Naive thymus-derived CD4-positive, alpha-beta T cell (primary cell): ENCODE data around the gene ANKLE1. TPM values are rescaled to one million over a fixed set of nuclear protein-coding genes. Genes with fewer than 3 reads are reported as not detected.
A peak's percentile ranks its signal among the peaks of the same experiment; 100 is the strongest.

Experiments used
- ATAC-seq: fragments of 150-1000 bp; cut with Tn5 transposase; 2 replicates; pipeline ENCODE4 v1.10.0; 2021; ENCODE audit warnings: mild to moderate bottlenecking, moderate library complexity
- CTCF ChIA-PET: fragments of 350-600 bp; sonication (Branson Sonifier 250); formaldehyde crosslinking; loops from one replicate; lab custom pipeline; 2021; ENCODE audit warnings: antibody characterized with exemption; lab: Charles Lee
- POLR2A ChIA-PET: fragments of 350-600 bp; sonication (Branson Sonifier 250); formaldehyde crosslinking; loops from one replicate; lab custom pipeline; 2021; ENCODE audit warnings: antibody characterized with exemption, inconsistent platforms; lab: Charles Lee
- DNase-seq, 9 donors: peaks; one replicate each; pipeline versions ENCODE4 v3.0.0 to v3.0.0-alpha.2; 2020 to 2022; ENCODE audit warnings: mixed read lengths in 1 of 9
- H3K27ac ChIP-seq: one replicate; pipeline ENCODE4 v1.7.0; 2013; ENCODE audit warnings: mild to moderate bottlenecking, low read depth, low read length, moderate library complexity
- H3K27me3 ChIP-seq, 2 donors: one replicate each; pipeline ENCODE4 v1.7.0; 2013; ENCODE audit warnings: low read length in 2 of 2, mild to moderate bottlenecking in 2 of 2, moderate library complexity in 2 of 2; ENCODE audit not compliant: control insufficient read depth in 2 of 2, insufficient read depth in 2 of 2
- H3K36me3 ChIP-seq, 3 experiments: 1 replicate in 2 of 3; 2 replicates in 1 of 3; pipeline ENCODE4 v1.7.0; 2013; ENCODE audit warnings: low read length in 3 of 3, mild to moderate bottlenecking in 3 of 3, moderate library complexity in 1 of 3; ENCODE audit not compliant: insufficient read depth in 3 of 3, control insufficient read depth in 2 of 3
- H3K4me1 ChIP-seq, 2 donors: one replicate each; pipeline ENCODE4 v1.7.0; 2013; ENCODE audit warnings: low read length in 2 of 2, mild to moderate bottlenecking in 2 of 2, moderate library complexity in 1 of 2; ENCODE audit not compliant: control insufficient read depth in 2 of 2, insufficient read depth in 2 of 2
- H3K4me3 ChIP-seq: 2 replicates; pipeline ENCODE4 v1.7.0; 2013; ENCODE audit warnings: mild to moderate bottlenecking, low read length
- H3K9me3 ChIP-seq, 3 experiments: 1 replicate in 2 of 3; 2 replicates in 1 of 3; pipeline ENCODE4 v1.7.0; 2013; ENCODE audit warnings: low read length in 3 of 3; ENCODE audit not compliant: control insufficient read depth in 2 of 3
- H3K27ac Mint-ChIP-seq, 9 donors: one replicate each; pipeline ENCODE4 v1.8.0; 2020 to 2022; ENCODE audit warnings: mixed read lengths in 9 of 9, mild to moderate bottlenecking in 8 of 9, moderate library complexity in 5 of 9, inconsistent platforms in 2 of 9
- H3K27me3 Mint-ChIP-seq, 5 donors: one replicate each; pipeline ENCODE4 v1.8.0; 2021 to 2022; ENCODE audit warnings: mixed read lengths in 5 of 5, mild to moderate bottlenecking in 1 of 5
- H3K36me3 Mint-ChIP-seq, 5 donors: one replicate each; pipeline ENCODE4 v1.8.0; 2020 to 2022; ENCODE audit warnings: mixed read lengths in 5 of 5, mild to moderate bottlenecking in 3 of 5, inconsistent platforms in 1 of 5
- H3K4me1 Mint-ChIP-seq, 7 donors: one replicate each; pipeline ENCODE4 v1.8.0; 2020 to 2022; ENCODE audit warnings: mixed read lengths in 7 of 7, mild to moderate bottlenecking in 3 of 7, inconsistent platforms in 1 of 7
- H3K4me3 Mint-ChIP-seq, 10 donors: one replicate each; pipeline ENCODE4 v1.8.0; 2020 to 2022; ENCODE audit warnings: mild to moderate bottlenecking in 10 of 10, mixed read lengths in 10 of 10, moderate library complexity in 6 of 10, inconsistent platforms in 2 of 10
- H3K9me3 Mint-ChIP-seq, 11 donors: one replicate each; pipeline ENCODE4 v1.8.0; 2020 to 2022; ENCODE audit warnings: mixed read lengths in 11 of 11, mild to moderate bottlenecking in 4 of 11, inconsistent platforms in 1 of 11, moderate library complexity in 1 of 11
- intact Hi-C, 2 donors: fragments of 100-400 bp; cut with micrococcal nuclease; formaldehyde crosslinking; loops; one replicate each; pipeline ENCODE4 v1.15.1; 2023
- polyA plus RNA-seq, 2 donors: library from polyadenylated mRNA; unstranded; fragments of 300-500 nt; fragmentation: Illumina TruSeq; gene quantifications; one replicate each; pipeline ENCODE4 v1.2.3, GENCODE V29; 2021
- total RNA-seq, 6 experiments: library from RNA in 5 of 6; stranded (reverse) in 5 of 6; gene quantifications; 1 replicate in 5 of 6; 2 replicates in 1 of 6; pipeline ENCODE4 v1.2.3 and lab custom pipeline; 2021 to 2026

Gene ANKLE1
- total and polyA plus RNA-seq, 7 experiments from 2014 or later, result 0.29 to 5.5 (median 3.2) TPM; not detected in 1

DNA sequence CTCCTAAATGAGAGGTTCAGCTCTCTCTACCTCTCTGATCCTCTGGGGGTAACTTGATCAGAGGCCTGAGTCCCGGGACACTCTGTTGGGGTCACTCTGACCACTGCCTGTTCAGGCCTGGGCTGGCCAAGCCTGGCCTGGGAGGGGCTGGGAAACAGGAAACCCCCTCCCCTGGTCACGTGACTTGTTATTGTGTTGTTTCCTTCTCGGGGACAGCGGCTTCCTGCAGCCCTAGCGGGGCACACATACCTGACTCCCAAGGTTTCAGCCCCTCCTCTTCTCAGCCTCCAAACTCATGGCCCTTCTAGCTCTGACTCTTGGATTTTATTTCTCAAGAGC is 17.1 kb upstream of the ANKLE1 start, which contains the start of gene USHBP1:
USHBP1 (minus strand) TSS at position 105 of the 339 bp plus-strand sequence. CDS start 446 bp downstream, outside the sequence.
- Histone ChIP-seq H3K27ac (no peak within 1 kb of the TSS), H3K27me3 (no peaks in the 10 kb centered on the region), H3K9me3 (no peaks in the 10 kb centered on the region), H3K4me3 (no peak within 1 kb of the TSS), H3K36me3 (peaks cover 0 to 6% (median 0%) of the 10 kb centered on the region in 3 experiments), H3K4me1 (peaks cover 6 to 18% of the 10 kb centered on the region in 2 donors)
- H3K27me3 Mint-ChIP-seq, result peaks cover 0 to 2% (median 0%) of the 10 kb centered on the region in 5 donors
- DNase-seq (no peak), ATAC-seq (no peak)
- peaks cover 13 to 32% (median 26%) of the 10 kb centered on the region in 7 donors for H3K4me1 Mint-ChIP-seq
- CTCF ChIA-PET, result interaction anchor here (1.1 to 1.5 kb wide), 4 partner anchors 16 to 192 kb away, joined by 3 to 5 read pairs (median 4); no protein-coding TSS in a partner anchor
- peak within 1 kb of the TSS in 2 of 10 donors; percentile 38 to 52 for H3K4me3 Mint-ChIP-seq
- intact Hi-C loops, result no loop called here
- POLR2A ChIA-PET, result interaction anchor here (1.0 to 1.8 kb wide), 4 partner anchors 19 to 50 kb away, joined by 3 to 6 read pairs (median 4); partner anchors contain the start of gene USE1
- peaks cover 0 to 4% (median 0%) of the 10 kb centered on the region in 11 donors for H3K9me3 Mint-ChIP-seq
- H3K27ac Mint-ChIP-seq, result peak within 1 kb of the TSS in 8 of 9 donors; percentile 0 to 82 (median 43)
- no peaks in the 10 kb centered on the region for H3K36me3 Mint-ChIP-seq

GRCh38 chr19:17266026-17266425 is 15.7 kb upstream of the ANKLE1 start:
- peaks cover 0 to 4% (median 0%) of the 10 kb centered on the region in 11 donors for H3K9me3 Mint-ChIP-seq
- intact Hi-C loops, result loop anchor here in 1 of 2 donors (2.0 kb wide), 2 partner anchors 19 to 31 kb away; no protein-coding TSS in a partner anchor
- DNase-seq (no peak), ATAC-seq (no peak)
- H3K27ac Mint-ChIP-seq, result peak overlapping the region in 2 of 9 donors; percentile 30 to 82
- Histone ChIP-seq H3K4me1 (peaks cover 6 to 18% of the 10 kb centered on the region in 2 donors), H3K27ac (no peak overlapping the region), H3K9me3 (no peaks in the 10 kb centered on the region), H3K27me3 (no peaks in the 10 kb centered on the region), H3K4me3 (no peak overlapping the region), H3K36me3 (peaks cover 0 to 13% (median under 1%) of the 10 kb centered on the region in 3 experiments)
- POLR2A ChIA-PET, result interaction anchor here (0.8 to 3.4 kb wide), 11 partner anchors 7 to 605 kb away, joined by 3 to 18 read pairs (median 6); partner anchors contain the start of genes OCEL1 and USE1
- H3K4me1 Mint-ChIP-seq, result peaks cover 8 to 31% (median 22%) of the 10 kb centered on the region in 7 donors
- peak overlapping the region in 1 of 10 donors; percentile 9 for H3K4me3 Mint-ChIP-seq
- H3K27me3 Mint-ChIP-seq, result peaks cover 0 to 2% (median 0%) of the 10 kb centered on the region in 5 donors
- CTCF ChIA-PET, result interaction anchor here (0.6 to 1.5 kb wide), 5 partner anchors 13 to 1057 kb away, joined by 3 to 5 read pairs (median 5); partner anchors contain the start of gene LSM4
- peaks cover 0 to 4% (median 0%) of the 10 kb centered on the region in 5 donors for H3K36me3 Mint-ChIP-seq

DNA sequence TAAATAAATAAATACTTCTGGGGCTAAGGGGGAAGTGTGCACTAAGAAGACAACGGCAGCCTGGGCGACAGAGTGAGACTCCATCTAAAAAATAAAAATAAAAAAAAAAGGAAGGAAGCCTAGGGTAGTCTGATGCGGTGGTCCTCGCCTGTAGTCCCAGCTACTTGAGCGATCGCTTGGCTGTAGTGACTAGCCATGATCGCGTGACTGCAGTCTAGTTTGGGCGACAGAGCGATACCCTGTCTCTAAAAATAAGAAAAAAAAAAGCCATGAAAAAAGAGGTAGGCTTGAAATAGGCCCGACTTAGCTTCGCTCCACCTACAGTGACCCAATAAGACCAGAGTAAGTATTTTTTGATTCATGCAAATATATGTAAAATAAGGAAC is 15.1 kb upstream of the ANKLE1 start:
- Mint-ChIP-seq H3K27me3 (peaks cover 0 to 2% (median 0%) of the 10 kb centered on the region in 5 donors), H3K4me3 (peak overlapping the region; percentile 68 to 92 (median 84)), H3K36me3 (peaks cover 0 to 7% (median 4%) of the 10 kb centered on the region in 5 donors), H3K27ac (peak overlapping the region; percentile 69 to 93 (median 82)), H3K4me1 (peaks cover 8 to 30% (median 22%) of the 10 kb centered on the region in 7 donors), H3K9me3 (peaks cover 0 to 4% (median 0%) of the 10 kb centered on the region in 11 donors)
- H3K27me3 ChIP-seq, result no peaks in the 10 kb centered on the region
- H3K9me3 ChIP-seq, result no peaks in the 10 kb centered on the region
- H3K4me1 ChIP-seq, result peaks cover 6 to 18% of the 10 kb centered on the region in 2 donors
- H3K4me3 ChIP-seq, result peak overlapping the region; percentile 38
- CTCF ChIA-PET, result interaction anchor here (0.6 to 1.4 kb wide), 9 partner anchors 13 to 1056 kb away, joined by 3 to 14 read pairs (median 4); partner anchors contain the start of genes LSM4 and MRPL34
- peaks cover 0 to 18% (median 6%) of the 10 kb centered on the region in 3 experiments for H3K36me3 ChIP-seq
- DNase-seq (no peak), ATAC-seq (no peak)
- H3K27ac ChIP-seq, result peak overlapping the region; percentile 48
- POLR2A ChIA-PET, result interaction anchor here (0.6 to 3.4 kb wide), 19 partner anchors 8 to 606 kb away, joined by 3 to 18 read pairs (median 6); partner anchors contain the start of genes DDA1, MVB12A, OCEL1 and USE1
- intact Hi-C loops, result loop anchor here in 1 of 2 donors (2.0 kb wide), 2 partner anchors 20 to 32 kb away; no protein-coding TSS in a partner anchor

DNA sequence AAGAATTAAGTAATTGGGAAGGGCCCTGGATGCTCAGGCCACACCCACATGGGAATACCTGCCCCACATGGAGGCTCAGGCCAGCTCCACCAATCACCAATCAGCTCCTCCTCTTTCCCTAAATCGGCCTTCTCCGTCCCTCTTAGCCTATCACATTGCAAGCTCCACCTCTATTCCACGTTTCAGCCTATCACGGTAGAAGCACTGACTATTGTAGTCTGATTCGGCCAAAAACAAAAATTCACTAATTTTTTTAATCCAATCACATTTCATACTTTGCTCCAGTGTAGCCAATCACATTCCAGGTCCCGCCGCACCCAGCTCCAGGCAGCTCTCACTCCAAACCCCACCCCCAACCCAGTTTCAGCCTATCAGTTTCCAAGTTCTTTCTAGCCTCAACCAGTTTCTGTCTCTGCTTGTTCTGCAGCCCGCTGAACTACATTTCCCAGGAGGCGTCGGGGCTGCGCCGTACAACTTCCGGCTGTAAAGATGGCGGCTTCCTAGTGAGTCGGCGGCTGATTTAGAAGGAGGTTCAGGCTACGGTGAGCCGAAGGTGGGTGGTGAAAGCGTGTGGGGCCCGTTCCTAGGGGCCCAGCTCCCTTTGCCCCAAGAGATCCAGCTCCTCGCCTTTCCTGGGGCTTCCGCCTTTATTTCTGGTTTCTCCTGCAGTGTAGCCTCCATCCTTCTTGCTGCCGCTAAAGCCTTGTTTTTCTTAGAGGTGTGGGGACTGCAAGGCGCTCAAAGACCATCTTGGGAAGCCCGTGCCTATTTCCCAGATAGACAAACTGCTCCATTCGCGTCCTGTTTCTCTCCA is 14.5 kb upstream of the ANKLE1 start, which contains the start of gene BABAM1:
BABAM1 (plus strand) TSS at position 469 of the 814 bp plus-strand sequence. CDS start 1,364 bp downstream, outside the sequence.
- peaks cover 8 to 30% (median 22%) of the 10 kb centered on the region in 7 donors for H3K4me1 Mint-ChIP-seq
- intact Hi-C loops, result loop anchor here (1.0 to 2.0 kb wide), 13 partner anchors 20 to 266 kb away; partner anchors contain the start of genes GTPBP3 (in 2 of the 2), HAUS8 (in 2 of the 2), MRPL34 (in 2 of the 2) and MYO9B (in 2 of the 2)
- peak within 1 kb of the TSS; percentile 76 for H3K27ac ChIP-seq
- peak; percentile 96 for ATAC-seq
- peaks cover 0 to 7% (median 4%) of the 10 kb centered on the region in 5 donors for H3K36me3 Mint-ChIP-seq
- H3K9me3 Mint-ChIP-seq, result peaks cover 0 to 4% (median 0%) of the 10 kb centered on the region in 11 donors
- H3K36me3 ChIP-seq, result peaks cover 0 to 24% (median 6%) of the 10 kb centered on the region in 3 experiments
- peaks cover 6 to 18% of the 10 kb centered on the region in 2 donors for H3K4me1 ChIP-seq
- ChIA-PET CTCF (interaction anchor here (0.6 to 1.4 kb wide), 8 partner anchors 12 to 143 kb away, joined by 3 to 14 read pairs (median 4); partner anchors contain the start of gene MRPL34), POLR2A (interaction anchor here (0.6 to 3.4 kb wide), 23 partner anchors 9 to 607 kb away, joined by 3 to 18 read pairs (median 4); partner anchors contain the start of genes DDA1, MVB12A, OCEL1 and PGLS)
- H3K27me3 Mint-ChIP-seq, result peaks cover 0 to 2% (median 0%) of the 10 kb centered on the region in 5 donors
- peak; percentile 69 to 99 (median 99) for DNase-seq
- H3K9me3 ChIP-seq, result no peaks in the 10 kb centered on the region
- H3K4me3 Mint-ChIP-seq, result peak within 1 kb of the TSS; percentile 68 to 92 (median 84)
- H3K27ac Mint-ChIP-seq, result peak within 1 kb of the TSS; percentile 69 to 93 (median 82)
- H3K27me3 ChIP-seq, result no peaks in the 10 kb centered on the region
- peak within 1 kb of the TSS; percentile 84 for H3K4me3 ChIP-seq

DNA sequence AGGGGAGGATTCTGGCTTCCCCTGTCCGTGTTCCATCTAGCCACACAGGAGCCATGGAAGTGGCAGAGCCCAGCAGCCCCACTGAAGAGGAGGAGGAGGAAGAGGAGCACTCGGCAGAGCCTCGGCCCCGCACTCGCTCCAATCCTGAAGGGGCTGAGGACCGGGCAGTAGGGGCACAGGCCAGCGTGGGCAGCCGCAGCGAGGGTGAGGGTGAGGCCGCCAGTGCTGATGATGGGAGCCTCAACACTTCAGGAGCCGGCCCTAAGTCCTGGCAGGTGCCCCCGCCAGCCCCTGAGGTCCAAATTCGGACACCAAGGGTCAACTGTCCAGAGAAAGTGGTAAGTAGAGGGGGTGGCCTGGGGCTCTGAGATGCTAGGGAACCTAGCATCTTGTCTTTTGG is 12.9 kb upstream of the ANKLE1 start:
- Histone ChIP-seq H3K36me3 (peaks cover 0 to 35% (median 6%) of the 10 kb centered on the region in 3 experiments), H3K9me3 (no peaks in the 10 kb centered on the region), H3K27me3 (no peaks in the 10 kb centered on the region), H3K4me3 (no peak overlapping the region), H3K4me1 (peaks cover 6 to 18% of the 10 kb centered on the region in 2 donors), H3K27ac (no peak overlapping the region)
- ChIA-PET POLR2A (interaction anchor here (0.5 to 2.9 kb wide), 3 partner anchors 53 to 179 kb away, joined by 3 to 15 read pairs (median 4); partner anchors contain the start of gene USE1), CTCF (interaction anchor here (1.6 kb wide), 1 partner anchor 9 kb away, joined by 5 read pairs; no protein-coding TSS in a partner anchor)
- ATAC-seq, result no peak
- peaks cover 8 to 30% (median 22%) of the 10 kb centered on the region in 7 donors for H3K4me1 Mint-ChIP-seq
- intact Hi-C loops, result no loop called here
- H3K4me3 Mint-ChIP-seq, result peak overlapping the region; percentile 27 to 90 (median 74)
- H3K36me3 Mint-ChIP-seq, result peaks cover 0 to 7% (median 4%) of the 10 kb centered on the region in 5 donors
- H3K27ac Mint-ChIP-seq, result no peak overlapping the region
- H3K9me3 Mint-ChIP-seq, result peaks cover 0 to 4% (median 0%) of the 10 kb centered on the region in 11 donors
- peaks cover 0 to 2% (median 0%) of the 10 kb centered on the region in 5 donors for H3K27me3 Mint-ChIP-seq
- DNase-seq, result no peak
